ENCODE measurements around the gene SRGAP3.

Gene SRGAP3

DNA sequence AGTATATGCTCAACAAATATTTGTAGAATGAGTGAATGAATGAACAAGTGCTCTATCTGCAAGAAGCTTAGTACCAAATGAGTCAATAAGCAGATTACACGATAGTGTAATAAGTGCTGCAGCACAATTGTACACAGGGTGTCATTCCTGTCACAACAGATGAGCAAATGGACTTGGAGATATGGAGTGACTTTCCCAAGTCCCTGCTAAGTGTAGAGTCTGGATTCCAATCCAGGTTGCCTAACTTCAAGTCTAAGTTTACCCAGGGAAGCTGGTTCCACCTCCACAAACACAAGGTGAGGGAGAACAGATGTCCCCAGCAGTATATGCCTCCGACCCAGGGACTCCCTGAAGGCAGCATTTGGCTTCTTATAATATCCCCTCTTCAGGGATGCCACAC is 208.4 kb downstream of the SRGAP3 start:
- DNase-seq = no peak

GRCh38 chr3:9037144-9037711 is 212.2 kb downstream of the SRGAP3 start:
- DNase-seq = no peak

GRCh38 chr3:9036404-9037131 is 212.9 kb downstream of the SRGAP3 start:
- no peak for DNase-seq

DNA sequence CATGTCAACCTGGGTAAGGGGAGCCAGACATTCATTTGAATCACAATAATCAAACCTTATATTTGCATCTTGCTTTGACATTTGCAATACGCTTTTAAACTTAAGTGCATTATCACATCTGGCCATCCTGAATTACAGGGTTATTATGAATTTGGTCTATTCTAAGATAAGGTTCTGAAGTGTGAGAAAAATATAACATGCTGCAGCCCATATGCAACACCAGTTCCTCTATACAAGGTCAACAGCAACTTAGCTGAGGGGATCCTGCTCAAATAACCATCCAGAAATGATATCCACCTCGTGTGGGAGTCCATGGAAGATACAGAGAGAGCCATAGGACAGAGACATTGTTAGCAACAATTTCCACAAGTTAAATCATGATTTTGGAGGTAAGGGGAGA is 213.5 kb downstream of the SRGAP3 start:
- no peak for DNase-seq

GRCh38 chr3:9035473-9035872 is 214.0 kb downstream of the SRGAP3 start:
- DNase-seq = no peak

DNA sequence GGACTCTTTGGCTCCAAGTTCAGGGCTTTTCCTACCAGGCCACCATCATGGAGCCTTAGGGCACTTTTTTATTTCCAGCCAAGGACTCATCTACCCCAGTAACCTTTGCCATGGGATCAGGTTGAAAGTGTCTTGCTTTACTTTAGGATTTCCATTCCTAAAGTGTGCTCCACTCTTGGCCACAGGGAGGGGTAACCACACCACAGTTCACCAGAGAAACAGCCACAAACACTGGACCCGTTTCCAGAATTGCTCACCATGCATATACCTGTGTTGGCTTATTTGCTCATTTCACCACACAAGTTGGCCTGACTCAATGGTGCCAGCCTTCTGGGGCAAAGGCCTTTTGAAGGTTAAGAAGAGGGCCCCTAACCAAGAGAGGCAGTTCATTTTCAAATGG is 215.6 kb downstream of the SRGAP3 start:
- DNase-seq = no peak

GRCh38 chr3:9032231-9032777 is 217.1 kb downstream of the SRGAP3 start:
- no peak for DNase-seq

GRCh38 chr3:9030034-9030433 is 219.4 kb downstream of the SRGAP3 start:
- DNase-seq = no peak

- no peak for DNase-seq
Measured at GRCh38 chr3:9028134-9028533, 221.3 kb downstream of the SRGAP3 start.

DNA sequence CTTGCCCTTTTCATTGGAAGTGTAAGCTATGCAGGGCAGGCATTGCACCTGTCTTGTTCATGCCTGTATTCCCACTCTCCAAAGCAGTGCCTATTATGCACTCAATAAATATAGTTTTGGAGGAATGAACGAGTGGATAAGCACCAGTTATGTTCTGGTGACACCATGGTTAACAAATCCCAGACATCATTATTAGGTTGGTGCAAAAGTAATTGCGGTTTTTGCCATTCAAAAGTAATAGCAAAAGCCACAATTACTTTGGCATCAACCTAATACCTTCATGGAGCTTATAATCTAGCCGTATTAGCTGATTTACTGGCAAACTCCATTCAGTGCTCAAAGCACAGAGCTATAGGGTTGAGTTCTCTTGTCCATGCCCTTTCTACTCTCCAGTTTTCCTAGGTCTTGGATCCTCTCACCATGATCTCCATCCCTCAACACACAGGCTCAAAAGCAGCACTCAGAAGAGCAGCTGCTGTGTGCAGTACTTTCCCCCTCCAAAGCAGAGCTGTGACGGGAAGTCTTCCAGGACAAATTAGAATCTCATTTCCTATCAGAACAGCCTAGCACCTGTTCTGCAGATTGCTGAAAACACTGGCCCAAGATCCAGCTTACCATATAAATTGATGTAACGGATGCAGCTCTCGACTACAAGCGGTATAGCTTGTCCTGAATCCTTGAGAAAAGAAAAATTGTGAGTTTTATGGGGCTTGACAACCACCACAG is 223.0 kb downstream of the SRGAP3 start:
- no peak for DNase-seq

- no peak for DNase-seq
Measured at GRCh38 chr3:9024341-9024740, 225.1 kb downstream of the SRGAP3 start.

- no peak for DNase-seq
Measured at GRCh38 chr3:9023226-9023590, 226.2 kb downstream of the SRGAP3 start.

DNA sequence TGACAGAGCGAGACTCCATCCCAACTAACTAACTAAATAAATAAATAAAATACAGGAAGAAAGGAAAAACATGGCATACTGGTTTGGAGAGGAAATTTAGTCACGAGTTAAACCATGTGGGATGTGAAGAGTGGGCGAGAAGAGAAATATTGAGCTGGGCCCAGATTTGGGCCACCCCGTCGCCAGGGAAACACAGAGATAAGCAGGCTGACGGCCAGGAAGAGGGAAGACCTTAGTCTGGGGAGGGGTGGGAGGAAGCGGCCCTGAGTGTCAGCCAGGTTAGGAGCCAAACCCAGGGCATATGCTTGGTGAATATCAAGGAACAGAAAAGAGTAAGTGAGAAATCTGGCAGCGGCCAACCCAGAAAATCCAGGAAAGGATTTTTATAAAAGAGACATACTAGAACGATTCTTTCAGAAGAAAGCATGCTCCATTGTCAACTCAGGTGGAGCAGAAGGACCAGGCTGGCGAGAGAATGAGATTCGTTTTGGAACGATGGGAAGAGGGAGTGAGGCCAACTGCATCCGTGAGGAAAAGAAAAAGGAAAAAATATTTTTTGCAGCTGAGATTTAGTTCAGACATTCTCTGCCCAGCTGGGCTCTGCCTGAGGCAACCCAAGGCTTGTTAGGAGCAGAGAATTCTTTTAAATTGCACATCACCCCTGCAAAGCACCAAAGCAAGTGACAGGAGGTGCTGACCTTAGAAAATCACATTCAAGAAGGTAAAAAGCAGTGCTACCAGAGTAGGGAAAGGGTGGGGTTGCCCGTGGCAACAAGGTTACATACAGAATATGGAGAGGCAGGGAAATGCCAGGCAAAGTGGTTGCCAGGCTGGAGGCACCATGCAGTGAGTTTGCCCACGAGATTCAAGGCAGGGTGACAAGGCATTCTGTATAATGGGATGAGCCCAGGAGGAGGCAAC is 226.9 kb downstream of the SRGAP3 start:
- no peak for DNase-seq

- no peak for DNase-seq
Measured at GRCh38 chr3:9021271-9022009, 228.0 kb downstream of the SRGAP3 start.

GRCh38 chr3:9020426-9020825 is 229.0 kb downstream of the SRGAP3 start:
- DNase-seq = no peak

GRCh38 chr3:9019259-9019961 is 230.0 kb downstream of the SRGAP3 start:
- no peak for DNase-seq

DNA sequence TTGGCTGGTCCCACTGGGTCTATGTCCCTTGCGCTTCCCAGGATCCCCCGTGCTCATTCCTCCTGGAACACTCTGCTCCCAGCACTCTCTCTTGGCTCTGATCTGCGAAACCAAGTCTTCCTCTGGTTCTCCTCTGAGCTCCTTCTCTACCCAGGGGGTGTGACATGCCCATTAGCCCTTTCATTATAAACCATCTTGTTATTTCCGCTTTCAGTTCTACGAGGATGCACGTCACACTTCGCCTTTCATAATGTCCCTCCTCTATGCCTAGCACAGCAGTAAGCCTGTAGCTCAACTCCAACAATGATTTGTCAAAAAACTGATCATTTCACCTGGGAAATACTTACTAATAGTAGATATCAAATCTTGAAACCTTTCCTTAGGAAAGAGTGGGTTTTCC is 234.2 kb downstream of the SRGAP3 start:
- DNase-seq = no peak

DNA sequence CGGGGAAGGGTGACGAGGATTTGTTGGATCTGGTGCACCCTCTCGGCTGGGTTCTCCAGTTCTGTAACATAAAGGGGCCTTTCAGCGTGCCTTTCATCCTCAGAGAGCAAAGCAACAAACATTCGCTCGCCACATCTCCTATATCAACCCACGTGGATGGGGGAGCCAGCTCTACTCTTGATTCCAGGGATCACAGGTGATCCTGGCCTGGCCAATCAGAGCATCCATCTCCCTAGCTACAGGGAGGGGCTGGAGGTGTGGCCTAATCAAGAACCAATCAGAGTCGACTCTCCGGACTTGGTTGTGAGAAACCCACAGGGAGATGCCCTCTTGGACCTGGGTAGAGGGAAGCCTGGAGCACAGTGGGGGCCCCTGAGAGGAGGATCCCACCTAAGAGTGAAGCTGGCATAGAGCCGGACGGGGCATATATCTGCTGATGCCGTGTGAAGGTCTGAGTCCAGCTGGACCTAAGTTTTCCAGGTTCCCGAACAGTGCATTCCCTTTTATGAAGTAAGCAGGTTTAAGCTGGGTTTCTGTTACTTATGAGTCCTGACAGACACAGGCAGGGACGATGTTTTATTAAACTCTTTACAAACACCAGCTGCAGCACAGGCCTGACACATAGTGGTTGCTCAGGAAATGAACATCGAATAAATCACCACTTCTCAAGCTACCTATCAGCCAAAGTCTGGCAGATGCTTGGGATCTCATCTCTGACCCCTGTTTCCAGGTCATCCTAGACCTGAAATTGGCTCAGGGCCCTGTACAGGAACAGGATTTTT is 235.5 kb downstream of the SRGAP3 start:
- peak in 1 of 2 experiments; percentile 5 for DNase-seq

DNA sequence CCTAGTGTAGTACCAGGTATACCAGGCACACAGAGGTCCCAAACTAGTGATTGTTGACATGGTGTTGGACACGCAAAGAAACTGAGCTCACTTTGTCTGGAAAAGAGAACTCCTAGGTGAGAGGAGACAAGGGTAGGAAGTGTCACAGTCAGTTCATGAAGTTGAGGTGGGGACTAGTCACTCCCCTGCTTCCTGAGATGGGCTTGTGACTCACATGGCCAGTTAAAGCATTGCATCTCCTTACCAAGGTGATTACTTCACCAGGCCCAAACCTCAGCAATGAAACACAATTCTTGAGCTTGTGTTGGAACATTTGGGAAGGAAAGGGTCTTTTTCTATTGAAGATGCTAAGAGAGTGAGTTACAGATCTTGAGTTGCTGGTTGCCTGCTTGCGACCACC is 236.9 kb downstream of the SRGAP3 start:
- DNase-seq = no peak

GRCh38 chr3:9009976-9010545 is 239.4 kb downstream of the SRGAP3 start:
- DNase-seq = no peak

Measured in SW 1271 (cell line).